ENCODE data around the gene TFDP2. TPM values are rescaled to one million over a fixed set of nuclear protein-coding genes. Genes with fewer than 3 reads are reported as not detected.

Gene TFDP2
- total and polyA plus RNA-seq, 2 of the 8 experiments (the other 6 are each of a cell fraction or from before 2014, with no cell fraction given) = 41.1 to 119 TPM

DNA sequence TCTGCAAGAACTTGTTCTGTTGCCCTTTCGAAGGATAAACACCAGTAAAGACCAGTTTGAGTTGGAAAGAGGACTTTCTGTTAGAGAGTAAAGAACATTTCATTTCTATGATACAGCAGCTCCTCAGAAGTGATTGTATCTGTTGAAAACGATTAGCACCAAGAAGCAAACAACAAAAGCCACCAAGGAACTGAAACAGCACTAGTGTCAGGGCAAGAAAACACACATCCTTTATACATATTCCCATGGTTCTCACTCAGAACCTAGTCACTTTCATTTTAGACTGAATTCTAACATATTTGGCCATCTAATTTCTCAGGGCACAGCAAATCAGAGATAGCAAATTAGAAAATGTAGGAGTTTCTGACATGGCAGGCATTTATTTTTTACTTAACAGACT lies 156.8 kb downstream of the TFDP2 start:
- ChIA-PET POLR2A (ENCODE audit: partially characterized antibody) (no interaction called here), CTCF (ENCODE audit: partially characterized antibody) (no interaction called here)
- no peak for FAIRE-seq
- H3K23ac ChIP-seq (ENCODE audit: insufficient read length) = no peak overlapping the region
- WGBS, 2 experiments (ENCODE audit: extremely low coverage in 1 of 2, insufficient coverage in 1 of 2, insufficient read length in 1 of 2, insufficient replicate concordance in 2 of 2, low coverage in 1 of 2, low lambda C conversion rate in 2 of 2, missing lambda C conversion rate in 1 of 2) = 89% methylated on average over 2 of the region's 2 CpGs; no CpG with 5 or more reads in 1 of the 2 experiments
- no peak overlapping the region for H3K14ac ChIP-seq (ENCODE audit: insufficient read length)
- DNase-seq (ENCODE audit: low read depth in 1 of 2, low spot score in 2 of 2) = no peak
- H3K27me3 ChIP-seq (replicated peaks in 1 of 4; ENCODE audit: control insufficient read depth in 3 of 4, extremely low read depth in 1 of 4, insufficient read depth in 3 of 4, low read length in 3 of 4) = no peaks in the 10 kb centered on the region
- H3K23me2 ChIP-seq (ENCODE audit: low read depth, low read length) = no peaks in the 10 kb centered on the region
- peaks cover 0 to 26% (median 4%) of the 10 kb centered on the region in 4 experiments; a peak in 2 of 8 replicates for H3K36me3 ChIP-seq (ENCODE audit: control insufficient read depth in 2 of 4, insufficient read depth in 4 of 4, low read length in 3 of 4)
- H3K27ac ChIP-seq (ENCODE audit: low read depth, low read length) = no peak overlapping the region
- H2BK15ac ChIP-seq (ENCODE audit: low read length) = no peak overlapping the region
- H2AK5ac ChIP-seq (ENCODE audit: low read depth, low read length) = no peak overlapping the region
- H3K4ac ChIP-seq (replicated peaks; ENCODE audit: insufficient read length, low read depth, low read length) = no peak overlapping the region
- no peaks in the 10 kb centered on the region; the same call in 1 of the 2 replicates for H3K79me1 ChIP-seq (ENCODE audit: low read depth, low read length)
- H2BK5ac ChIP-seq (ENCODE audit: low read depth, low read length) = no peak overlapping the region
- no peak overlapping the region for H4K5ac ChIP-seq (ENCODE audit: insufficient read length, low read depth, low read length)
- H3K18ac ChIP-seq (ENCODE audit: extremely low read depth, low read length) = no peak overlapping the region
- H4K8ac ChIP-seq (ENCODE audit: extremely low read depth, insufficient read depth, low read length) = no peak overlapping the region
- H3K9me3 ChIP-seq (ENCODE audit: insufficient read depth in 2 of 2, low read depth in 1 of 2, low read length in 1 of 2) = no peaks in the 10 kb centered on the region
- H3K56ac ChIP-seq (replicated peaks; ENCODE audit: insufficient read length, low read depth, low read length) = no peak overlapping the region
- H2BK12ac ChIP-seq (ENCODE audit: low read depth, low read length) = no peak overlapping the region
- H3K9ac ChIP-seq (replicated peaks in 1 of 4; ENCODE audit: extremely low read depth in 1 of 4, low read depth in 3 of 4, low read length in 3 of 4) = no peak overlapping the region
- no peak overlapping the region for H2BK120ac ChIP-seq (replicated peaks; ENCODE audit: low read depth, low read length)
- no peak overlapping the region for H2BK20ac ChIP-seq (ENCODE audit: low read length)
- H3K79me2 ChIP-seq (ENCODE audit: control insufficient read depth in 1 of 2, insufficient read depth in 2 of 2, low read length in 2 of 2) = no peaks in the 10 kb centered on the region
- H3K4me3 ChIP-seq (ENCODE audit: extremely low read depth in 1 of 4, insufficient read depth in 2 of 4, low read depth in 3 of 4, low read length in 4 of 4) = no peak overlapping the region
- H4K20me1 ChIP-seq (replicated peaks in 1 of 2; ENCODE audit: control insufficient read depth in 1 of 2, insufficient read depth in 2 of 2, low read length in 2 of 2) = peaks cover 0 to 2% of the 10 kb centered on the region in 2 experiments
- H3K4me2 ChIP-seq (ENCODE audit: insufficient read depth in 1 of 2, low read depth in 2 of 2, low read length in 2 of 2) = no peak overlapping the region
- peaks cover 0 to 4% (median 2%) of the 10 kb centered on the region in 4 experiments; a peak in 3 of 7 replicates for H3K4me1 ChIP-seq (replicated peaks in 1 of 4; ENCODE audit: control insufficient read depth in 3 of 4, insufficient read depth in 4 of 4, low read length in 3 of 4)
- H2AFZ ChIP-seq (ENCODE audit: low read length) = no peak overlapping the region
- H4K91ac ChIP-seq (replicated peaks; ENCODE audit: insufficient read length, low read length) = no peak overlapping the region
- TF ChIP-seq BRCA1 (IDR thresholded peaks at IDR 0.05; ENCODE audit: low read depth, low read length) (no peak), HDAC2 (IDR thresholded peaks at IDR 0.05; ENCODE audit: borderline replicate concordance in 1 of 2, low read depth in 2 of 2, low read length in 2 of 2) (no peak), KDM5A (IDR thresholded peaks at IDR 0.05; ENCODE audit: low read length) (no peak), SIX5 (IDR thresholded peaks at IDR 0.05; ENCODE audit: low read depth, low read length) (no peak), FOSL1 (IDR thresholded peaks at IDR 0.05; ENCODE audit: insufficient read depth, low read depth, low read length) (no peak), EGR1 (IDR thresholded peaks at IDR 0.05; ENCODE audit: borderline replicate concordance, low read depth, low read length) (no peak), MAFK (IDR thresholded peaks at IDR 0.05; ENCODE audit: low read depth, low read length) (no peak), YY1 (IDR thresholded peaks at IDR 0.05; ENCODE audit: low read depth, low read length) (no peak), CTBP2 (IDR thresholded peaks at IDR 0.05; ENCODE audit: borderline replicate concordance, insufficient read depth, insufficient read length, low read length) (no peak), TCF12 (IDR thresholded peaks at IDR 0.05; ENCODE audit: low read depth, low read length) (no peak), RNF2 (IDR thresholded peaks at IDR 0.05; ENCODE audit: borderline replicate concordance, low read depth, low read length, missing control alignments, poor library complexity, severe bottlenecking) (no peak)
- TF ChIP-seq, protein P1, sequence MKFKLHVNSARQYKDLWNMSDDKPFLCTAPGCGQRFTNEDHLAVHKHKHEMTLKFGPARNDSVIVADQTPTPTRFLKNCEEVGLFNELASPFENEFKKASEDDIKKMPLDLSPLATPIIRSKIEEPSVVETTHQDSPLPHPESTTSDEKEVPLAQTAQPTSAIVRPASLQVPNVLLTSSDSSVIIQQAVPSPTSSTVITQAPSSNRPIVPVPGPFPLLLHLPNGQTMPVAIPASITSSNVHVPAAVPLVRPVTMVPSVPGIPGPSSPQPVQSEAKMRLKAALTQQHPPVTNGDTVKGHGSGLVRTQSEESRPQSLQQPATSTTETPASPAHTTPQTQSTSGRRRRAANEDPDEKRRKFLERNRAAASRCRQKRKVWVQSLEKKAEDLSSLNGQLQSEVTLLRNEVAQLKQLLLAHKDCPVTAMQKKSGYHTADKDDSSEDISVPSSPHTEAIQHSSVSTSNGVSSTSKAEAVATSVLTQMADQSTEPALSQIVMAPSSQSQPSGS (IDR thresholded peaks at IDR 0.05; ENCODE audit: low read length) = no peak

Data from H1 (cell line).